Measurements from ENCODE around the gene SLC7A1. TPM values are rescaled to one million over a fixed set of nuclear protein-coding genes. Genes with fewer than 3 reads are reported as not detected.

The SLC7A1 gene
- total and polyA plus RNA-seq, 2 experiments from 2014 or later = 6.0 to 13.6 TPM

DNA sequence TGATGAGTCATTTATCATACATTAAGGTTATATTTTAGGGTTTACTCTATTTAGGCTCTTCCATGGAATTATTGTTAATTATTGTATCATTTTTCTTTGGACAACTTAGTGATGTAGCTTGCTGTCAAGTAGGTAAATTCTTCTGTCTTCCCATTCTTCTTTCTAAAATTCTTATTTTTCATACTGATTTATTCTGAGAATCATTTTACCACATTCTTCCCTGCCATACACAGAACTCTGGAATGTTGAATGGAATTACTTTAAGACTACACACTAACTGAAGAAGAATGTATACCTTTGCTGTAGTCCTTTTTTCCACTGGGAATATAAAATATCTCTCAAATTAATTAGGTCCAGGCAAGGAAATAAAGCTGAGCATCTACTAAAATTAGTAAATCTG is 24.5 kb upstream of the SLC7A1 start:
- no peaks in the 10 kb centered on the region for H3K9me3 ChIP-seq (ENCODE audit: low read depth)

DNA sequence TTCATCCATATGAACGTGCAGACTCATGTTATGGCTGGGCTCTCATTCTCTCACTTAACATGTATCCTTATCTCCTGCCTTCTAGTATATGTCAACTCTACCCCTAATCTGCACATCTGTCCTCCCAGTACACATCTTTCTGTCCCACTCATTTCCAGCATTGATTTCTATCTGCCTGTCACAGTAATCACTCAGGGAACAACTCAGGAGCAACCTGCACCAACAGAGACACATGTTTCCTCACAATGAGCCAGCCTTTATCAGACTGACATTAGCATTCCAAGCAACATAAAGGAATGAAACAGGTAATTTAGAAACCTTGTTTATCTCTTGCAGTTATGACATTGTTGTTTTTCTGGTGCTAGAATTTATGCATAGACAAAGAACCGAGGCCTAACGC is 17.6 kb upstream of the SLC7A1 start:
- Histone ChIP-seq H3K4me3 (no peak overlapping the region), H3K27me3 (no peaks in the 10 kb centered on the region), H3K36me3 (no peaks in the 10 kb centered on the region), H3K27ac (no peak overlapping the region), H3K4me1 (ENCODE audit: low read depth) (no peaks in the 10 kb centered on the region), H3K9me3 (ENCODE audit: low read depth) (no peaks in the 10 kb centered on the region)
- DNase-seq (ENCODE audit: low read depth in 1 of 2, low spot score in 1 of 2) = no peak
- TF ChIP-seq, protein P1, sequence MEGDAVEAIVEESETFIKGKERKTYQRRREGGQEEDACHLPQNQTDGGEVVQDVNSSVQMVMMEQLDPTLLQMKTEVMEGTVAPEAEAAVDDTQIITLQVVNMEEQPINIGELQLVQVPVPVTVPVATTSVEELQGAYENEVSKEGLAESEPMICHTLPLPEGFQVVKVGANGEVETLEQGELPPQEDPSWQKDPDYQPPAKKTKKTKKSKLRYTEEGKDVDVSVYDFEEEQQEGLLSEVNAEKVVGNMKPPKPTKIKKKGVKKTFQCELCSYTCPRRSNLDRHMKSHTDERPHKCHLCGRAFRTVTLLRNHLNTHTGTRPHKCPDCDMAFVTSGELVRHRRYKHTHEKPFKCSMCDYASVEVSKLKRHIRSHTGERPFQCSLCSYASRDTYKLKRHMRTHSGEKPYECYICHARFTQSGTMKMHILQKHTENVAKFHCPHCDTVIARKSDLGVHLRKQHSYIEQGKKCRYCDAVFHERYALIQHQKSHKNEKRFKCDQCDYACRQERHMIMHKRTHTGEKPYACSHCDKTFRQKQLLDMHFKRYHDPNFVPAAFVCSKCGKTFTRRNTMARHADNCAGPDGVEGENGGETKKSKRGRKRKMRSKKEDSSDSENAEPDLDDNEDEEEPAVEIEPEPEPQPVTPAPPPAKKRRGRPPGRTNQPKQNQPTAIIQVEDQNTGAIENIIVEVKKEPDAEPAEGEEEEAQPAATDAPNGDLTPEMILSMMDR (IDR thresholded peaks at IDR 0.05; ENCODE audit: low read depth, low read length) = no peak

More for the DNA sequence above, 24.5 kb upstream of the SLC7A1 start:
- DNase-seq (ENCODE audit: low read depth in 1 of 2, low spot score in 1 of 2) = no peak
- Histone ChIP-seq H3K27ac (no peak overlapping the region), H3K4me1 (ENCODE audit: low read depth) (no peaks in the 10 kb centered on the region), H3K36me3 (no peaks in the 10 kb centered on the region), H3K4me3 (no peak overlapping the region), H3K27me3 (no peaks in the 10 kb centered on the region)
- TF ChIP-seq, protein P1 (IDR thresholded peaks at IDR 0.05; ENCODE audit: low read depth, low read length) = no peak

DNA sequence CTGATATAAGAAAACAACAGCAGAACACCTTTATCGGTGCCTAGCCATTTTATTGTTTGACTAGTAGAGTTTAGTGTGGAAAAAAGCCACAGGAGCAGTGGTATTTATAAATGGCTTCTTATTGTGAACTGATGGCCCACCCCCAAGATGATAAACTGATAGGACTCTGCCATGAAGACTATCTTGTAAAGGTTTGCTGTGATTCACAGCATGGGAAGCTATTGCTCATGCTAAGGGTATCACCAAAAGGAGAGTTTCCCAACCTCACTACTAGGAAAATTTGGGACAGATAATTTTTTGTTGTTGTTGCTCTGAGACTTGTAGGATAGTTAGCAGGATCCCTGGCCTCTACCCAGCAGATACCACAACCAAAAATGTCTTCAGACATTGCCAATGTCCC is 12.0 kb upstream of the SLC7A1 start:
- DNase-seq (ENCODE audit: low read depth in 1 of 2, low spot score in 1 of 2) = no peak
- H3K27ac ChIP-seq = no peak overlapping the region
- TF ChIP-seq, protein P1 (IDR thresholded peaks at IDR 0.05; ENCODE audit: low read depth, low read length) = no peak
- H3K4me3 ChIP-seq = no peak overlapping the region
- no peaks in the 10 kb centered on the region for H3K9me3 ChIP-seq (ENCODE audit: low read depth)
- no peaks in the 10 kb centered on the region for H3K36me3 ChIP-seq
- no peaks in the 10 kb centered on the region for H3K27me3 ChIP-seq
- peaks cover 9% of the 10 kb centered on the region for H3K4me1 ChIP-seq (ENCODE audit: low read depth)

DNA sequence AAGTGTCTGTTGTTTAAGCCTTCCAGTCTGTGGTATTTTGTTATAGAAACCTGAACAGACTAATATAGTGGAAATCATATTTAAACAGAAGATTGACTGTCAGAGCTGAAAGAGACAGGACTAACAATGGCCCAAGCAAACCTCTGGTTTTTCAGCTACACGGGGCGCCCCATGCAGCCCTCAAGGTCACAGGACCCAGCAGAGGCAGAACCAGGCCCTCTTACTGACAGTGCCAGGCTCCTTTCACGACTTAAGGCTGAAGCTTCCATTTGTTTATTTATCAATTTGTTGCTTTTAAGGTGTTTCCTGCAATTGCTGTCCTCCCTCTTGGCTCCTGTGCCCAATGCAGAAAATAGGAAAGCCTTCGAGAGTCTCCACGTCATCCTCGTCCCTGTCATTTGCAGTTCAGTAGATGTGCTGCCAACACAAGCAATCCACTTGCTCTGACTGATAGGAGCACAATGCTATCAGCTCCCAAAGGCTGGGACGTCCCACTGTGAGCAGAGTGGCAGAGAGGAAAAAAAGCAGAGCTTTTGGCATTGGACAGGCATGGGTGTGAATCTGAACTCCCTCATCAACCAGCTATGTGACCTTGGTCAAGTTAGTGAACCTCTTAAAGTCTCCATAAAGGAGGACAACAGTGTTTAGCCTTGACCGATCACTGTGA is 10.5 kb upstream of the SLC7A1 start:
- H3K4me1 ChIP-seq (ENCODE audit: low read depth) = peaks cover 9% of the 10 kb centered on the region
- no peak for DNase-seq (ENCODE audit: low read depth in 1 of 2, low spot score in 1 of 2)
- H3K36me3 ChIP-seq = no peaks in the 10 kb centered on the region
- H3K27ac ChIP-seq = no peak overlapping the region
- H3K27me3 ChIP-seq = no peaks in the 10 kb centered on the region
- TF ChIP-seq, protein P1 (IDR thresholded peaks at IDR 0.05; ENCODE audit: low read depth, low read length) = no peak
- H3K9me3 ChIP-seq (ENCODE audit: low read depth) = no peaks in the 10 kb centered on the region
- no peak overlapping the region for H3K4me3 ChIP-seq

DNA sequence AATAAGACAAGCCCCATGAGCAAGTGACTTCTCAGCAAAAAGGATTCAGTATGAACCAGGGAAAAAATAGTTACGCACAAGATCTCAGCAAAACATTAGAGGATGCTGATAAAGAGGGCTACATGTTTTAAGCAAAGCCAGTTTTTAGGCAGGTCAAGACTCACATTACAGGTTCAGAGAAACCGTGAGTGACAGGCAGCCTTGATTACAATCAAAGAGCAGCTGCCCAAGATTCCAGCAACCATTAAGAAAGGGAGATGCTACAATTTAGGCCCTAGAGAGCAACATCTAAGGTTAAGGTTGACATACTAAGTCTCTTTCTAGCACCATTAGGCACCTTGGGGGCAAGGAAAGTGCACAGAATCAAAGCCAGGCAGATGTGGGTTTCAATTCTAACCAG is 2.8 kb upstream of the SLC7A1 start:
- Histone ChIP-seq H3K27ac (no peak overlapping the region), H3K9me3 (ENCODE audit: low read depth) (no peaks in the 10 kb centered on the region), H3K36me3 (no peaks in the 10 kb centered on the region), H3K4me3 (no peak overlapping the region), H3K4me1 (ENCODE audit: low read depth) (no peaks in the 10 kb centered on the region), H3K27me3 (peaks cover 7% of the 10 kb centered on the region)
- no peak for DNase-seq (ENCODE audit: low read depth in 1 of 2, low spot score in 1 of 2)
- TF ChIP-seq, protein P1 (IDR thresholded peaks at IDR 0.05; ENCODE audit: low read depth, low read length) = no peak

Data from cardiac muscle cell (in vitro differentiated cells and primary cell).